Astrocyte (in vitro differentiated cells and primary cell): Measurements from ENCODE around the gene BFSP2.

Source experiments
- CTCF ChIP-seq: IDR thresholded peaks from 2 replicates; pipeline ENCODE4 v1.5.1; 2011; ENCODE audit warnings: low read depth, mild to moderate bottlenecking, inconsistent platforms, low read length, moderate library complexity; ENCODE audit not compliant: insufficient read depth
- EZH2 ChIP-seq: IDR thresholded peaks from 2 replicates; pipeline ENCODE4 v1.6.1; 2012; ENCODE audit warnings: mild to moderate bottlenecking, low read length, inconsistent platforms; ENCODE audit not compliant: insufficient read depth

DNA sequence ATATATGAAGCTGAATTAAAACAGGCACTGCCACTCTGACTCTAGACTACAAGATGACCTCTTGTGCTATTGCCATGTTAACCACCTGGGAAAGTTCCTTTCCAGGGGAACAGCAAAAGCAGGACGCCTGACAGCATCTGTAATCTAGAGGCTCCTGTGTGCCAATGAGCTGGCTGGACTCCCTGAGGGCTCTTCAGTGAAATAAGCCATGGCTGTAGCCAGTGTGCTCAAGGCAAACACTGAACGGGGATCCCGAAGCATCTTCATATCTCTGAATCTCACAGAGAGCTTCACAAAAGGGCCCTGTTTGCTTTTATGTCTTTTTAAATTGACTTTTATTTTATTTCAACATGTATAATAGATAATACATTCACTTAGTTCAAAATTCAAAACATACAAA is 57.2 kb downstream of the BFSP2 start:
- TF ChIP-seq CTCF = no peak
- TF ChIP-seq EZH2 = no peak
